K562 (cell line): ENCODE data around the gene PIEZO2. TPM values are rescaled to one million over a fixed set of nuclear protein-coding genes. Genes with fewer than 3 reads are reported as not detected.

Source experiments
- ATAC-seq: fragments of 200-7000 bp; cut with Tn5 transposase; 3 replicates; pipeline ENCODE4 v1.9.1; 2020; ENCODE audit warnings: moderate library complexity
- BruUV-seq: library from RNA; stranded (reverse); fragments of 400-500 nt; replicated peaks from 2 replicates; lab custom pipeline; 2021; lab: Mats Ljungman, UMichigan
- CTCF ChIA-PET: fragments of 300-600 bp; formaldehyde crosslinking; extraction: SDS; loops from one replicate; lab custom pipeline; 2021; ENCODE audit warnings: low intra/inter-chr PET ratio; lab: Yijun Ruan, JAX
- POLR2A ChIA-PET: fragments of 300-600, 350-650 bp; sonication (Branson Sonifier 250); formaldehyde crosslinking; extraction: SDS; loops from one replicate; lab custom pipeline; 2021; ENCODE audit warnings: antibody characterized with exemption, inconsistent platforms; lab: Yijun Ruan, JAX
- DNase-seq, 4 experiments: peaks; one replicate each; pipeline versions ENCODE4 v3.0.0 to v3.0.0-alpha.2; 2011 to 2018; ENCODE audit warnings: low spot score in 3 of 4, mixed read lengths in 3 of 4; ENCODE audit errors: extremely low read depth in 1 of 4
- FAIRE-seq: peaks from 2 replicates; lab custom pipeline; 2011; peaks lifted over from hg19 to GRCh38; lab: Jason Lieb, UNC
- H2AFZ ChIP-seq: 2 replicates; pipeline ENCODE4 v1.6.0; 2011; ENCODE audit warnings: low read depth, low read length, control low read depth, inconsistent platforms
- H3K27ac ChIP-seq: fragments of 200-600 bp; 3 replicates; pipeline ENCODE4 v1.8.0; 2011; ENCODE audit warnings: low read depth, mild to moderate bottlenecking, control low read depth, inconsistent platforms, low read length, moderate library complexity, mixed read lengths; ENCODE audit errors: extremely low read depth
- H3K27me3 ChIP-seq, 2 experiments: fragments of 300-600 bp in 1 of 2; 2 replicates in 1 of 2; 3 replicates in 1 of 2; pipeline versions ENCODE4 v1.6.0 to v1.8.0; 2011; ENCODE audit warnings: inconsistent platforms in 2 of 2, low read length in 2 of 2, mild to moderate bottlenecking in 1 of 2, mixed read lengths in 1 of 2, moderate library complexity in 1 of 2; ENCODE audit not compliant: control insufficient read depth in 2 of 2, insufficient read depth in 2 of 2
- H3K36me3 ChIP-seq: fragments of 300-600 bp; 3 replicates; pipeline ENCODE4 v1.8.0; 2011; ENCODE audit warnings: mild to moderate bottlenecking, low read length, inconsistent platforms; ENCODE audit not compliant: control insufficient read depth, insufficient read depth
- H3K4me1 ChIP-seq, 2 experiments: fragments of 200-600 bp in 1 of 2; replicated peaks in 1 of 2; 2 replicates in 1 of 2; 3 replicates in 1 of 2; pipeline versions ENCODE4 v1.5.1 to v1.8.0; 2011; ENCODE audit warnings: inconsistent platforms in 2 of 2, low read length in 2 of 2, mild to moderate bottlenecking in 1 of 2, mixed read lengths in 1 of 2, moderate library complexity in 1 of 2; ENCODE audit not compliant: control insufficient read depth in 2 of 2, insufficient read depth in 2 of 2
- H3K4me2 ChIP-seq: 2 replicates; pipeline ENCODE4 v1.6.1; 2011; ENCODE audit warnings: low read length, control low read depth, inconsistent platforms, mixed read lengths; ENCODE audit not compliant: insufficient read depth
- H3K4me3 ChIP-seq: fragments of 200-600 bp; sonication (generic), shearing (Covaris generic); 2 replicates; pipeline ENCODE4 v1.5.1; 2016; ENCODE audit warnings: control low read depth, inconsistent platforms
- H3K79me2 ChIP-seq: fragments of 200-600 bp; 3 replicates; pipeline ENCODE4 v1.8.0; 2011; ENCODE audit warnings: low read length, inconsistent platforms; ENCODE audit not compliant: control insufficient read depth, insufficient read depth
- H3K9ac ChIP-seq, 2 experiments: 2 replicates each; pipeline versions ENCODE4 v1.6.0 to v1.6.1; 2011; ENCODE audit warnings: low read depth in 2 of 2, low read length in 2 of 2, control low read depth in 1 of 2, inconsistent platforms in 1 of 2, mild to moderate bottlenecking in 1 of 2, mixed read lengths in 1 of 2; ENCODE audit not compliant: insufficient read depth in 1 of 2
- H3K9me1 ChIP-seq: one replicate; pipeline ENCODE4 v1.6.0; 2011; ENCODE audit warnings: inconsistent platforms, mild to moderate bottlenecking, low read length, moderate library complexity; ENCODE audit not compliant: control insufficient read depth, insufficient read depth
- H3K9me3 ChIP-seq: replicated peaks from 2 replicates; pipeline ENCODE4 v1.5.1; 2011; ENCODE audit warnings: low read depth, low read length, inconsistent platforms; ENCODE audit not compliant: control insufficient read depth, insufficient read depth
- H4K20me1 ChIP-seq: replicated peaks from 2 replicates; pipeline ENCODE4 v1.6.1; 2011; ENCODE audit warnings: low read length, inconsistent platforms, mixed read lengths; ENCODE audit not compliant: control insufficient read depth, insufficient read depth
- ARID4B ChIP-seq: sonication (generic); formaldehyde crosslinking; IDR thresholded peaks from 2 replicates; pipeline ENCODE4 v1.8.0; 2022; ENCODE audit warnings: mild to moderate bottlenecking, missing genetic modification reagents
- CAMTA2 ChIP-seq: fragments of 250-450 bp; sonication (Bioruptor Pico); conservative IDR thresholded peaks from 2 replicates; pipeline ENCODE4 v1.5.1; 2022
- CREB5 ChIP-seq: fragments of 250-450 bp; sonication (Bioruptor Pico); IDR thresholded peaks from 2 replicates; pipeline ENCODE4 v1.5.0; 2020; ENCODE audit warnings: mild to moderate bottlenecking
- EHMT2 ChIP-seq: fragments of 450-650 bp; IDR thresholded peaks from 2 replicates; pipeline ENCODE4 v1.6.1; 2018; ENCODE audit warnings: antibody characterized with exemption
- GATAD2A ChIP-seq: fragments of 450-650 bp; IDR thresholded peaks from 2 replicates; pipeline ENCODE4 v1.6.1; 2017
- POLR2A ChIP-seq: fragments of 450-650 bp; conservative IDR thresholded peaks from 2 replicates; pipeline ENCODE4 v1.6.1; 2016
- TARDBP ChIP-seq: fragments of 450-650 bp; IDR thresholded peaks from 2 replicates; pipeline ENCODE4 v1.6.1; 2016
- TCF3 ChIP-seq: sonication (generic); formaldehyde crosslinking; IDR thresholded peaks from 2 replicates; pipeline ENCODE4 v1.4.0; 2020; ENCODE audit warnings: mild to moderate bottlenecking, missing genetic modification reagents
- ZNF165 ChIP-seq: fragments of 250-450 bp; sonication (Bioruptor Pico); IDR thresholded peaks from 2 replicates; pipeline ENCODE4 v1.4.0; 2020; ENCODE audit warnings: borderline replicate concordance
- ZNF431 ChIP-seq: sonication (generic); formaldehyde crosslinking; IDR thresholded peaks from 2 replicates; pipeline ENCODE4 v1.8.0; 2022; ENCODE audit warnings: mild to moderate bottlenecking, missing genetic modification reagents
- WGBS: fragments of 100-300 bp; shearing (Covaris generic); methylation state at CpG from one replicate; pipeline ENCODE4 v1.1.6; 2016; ENCODE audit warnings: low coverage, mixed read lengths; ENCODE audit not compliant: insufficient coverage; ENCODE audit errors: missing lambda C conversion rate; 5-methylcytosine and 5-hydroxymethylcytosine counted together
- in situ Hi-C: fragments of 300-500 bp; cut with MboI; formaldehyde crosslinking; loops from 4 replicates; pipeline ENCODE4 v1.15.0; 2018; ENCODE audit warnings: inconsistent platforms, mixed read lengths
- intact Hi-C: fragments of 100-400 bp; cut with micrococcal nuclease; formaldehyde crosslinking; loops from 2 replicates; pipeline ENCODE4 v1.14.2; 2022
- polyA plus RNA-seq, 8 experiments: library from polyadenylated mRNA; depleted of rRNA in 4 of 8; stranded (reverse) in 5 of 8; unstranded in 3 of 8; fragments of >200 nt; fragmentation: Nextera tagmentation in 2 of 8; fragmentation: Illumina TruSeq in 1 of 8; extraction: Ambion mirVana in 2 of 8; extraction: Trizol in 1 of 8; gene quantifications; 2 replicates each; pipeline versions ENCODE4 v1.2.1 to v1.2.3, GENCODE V29; 2011 to 2014; ENCODE audit warnings: inconsistent platforms in 1 of 8, missing spikeins in 1 of 8
- total RNA-seq, 7 experiments: library from RNA; depleted of rRNA in 6 of 7; stranded (reverse); fragments of >200 nt in 6 of 7; fragmentation: Illumina TruSeq in 2 of 7; extraction: Trizol in 2 of 7; gene quantifications; 2 replicates each; pipeline versions ENCODE4 v1.2.1 to v1.2.3, GENCODE V29; 2011 to 2021; ENCODE audit warnings: low replicate concordance in 1 of 7
- TF ChIP-seq, protein P1 (sequence below), 2 experiments: IDR thresholded peaks; 2 replicates each; pipeline ENCODE4 v1.6.1; 2011; ENCODE audit warnings: borderline replicate concordance in 1 of 2, control low read depth in 1 of 2, low read depth in 1 of 2, low read length in 1 of 2, mild to moderate bottlenecking in 1 of 2, mixed read lengths in 1 of 2, moderate library complexity in 1 of 2; ENCODE audit not compliant: insufficient read depth in 1 of 2, insufficient read length in 1 of 2, poor library complexity in 1 of 2, severe bottlenecking in 1 of 2; ENCODE audit errors: extremely low read depth in 1 of 2

PIEZO2 gene
- total and polyA plus RNA-seq, 9 of the 15 experiments (the other 6 are each of a cell fraction or from before 2014, with no cell fraction given) = 0.54 to 4.1 (median 2.0) TPM

- H3K4me2 ChIP-seq = no peak overlapping the region
- CTCF ChIA-PET = interaction anchor here (0.6 kb wide), 1 partner anchor 42 kb away, joined by 3 read pairs; no protein-coding TSS in a partner anchor
- no peak for TF ChIP-seq POLR2A
- no peak for TF ChIP-seq EHMT2
- TF ChIP-seq, protein P1, sequence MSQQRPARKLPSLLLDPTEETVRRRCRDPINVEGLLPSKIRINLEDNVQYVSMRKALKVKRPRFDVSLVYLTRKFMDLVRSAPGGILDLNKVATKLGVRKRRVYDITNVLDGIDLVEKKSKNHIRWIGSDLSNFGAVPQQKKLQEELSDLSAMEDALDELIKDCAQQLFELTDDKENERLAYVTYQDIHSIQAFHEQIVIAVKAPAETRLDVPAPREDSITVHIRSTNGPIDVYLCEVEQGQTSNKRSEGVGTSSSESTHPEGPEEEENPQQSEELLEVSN (IDR thresholded peaks at IDR 0.05; ENCODE audit: borderline replicate concordance in 1 of 2, extremely low read depth in 1 of 2, insufficient read depth in 1 of 2, insufficient read length in 1 of 2, low read depth in 1 of 2, low read length in 1 of 2, poor library complexity in 1 of 2, severe bottlenecking in 1 of 2) = no peak
- no peak for TF ChIP-seq CAMTA2
- TF ChIP-seq TARDBP = no peak
- TF ChIP-seq ARID4B = no peak
- TF ChIP-seq ZNF431 (CRISPR knock-in tag) = no peak
- TF ChIP-seq TCF3 (CRISPR knock-in tag) = no peak
- no peak for TF ChIP-seq CREB5 (CRISPR knock-in tag)
- TF ChIP-seq GATAD2A = no peak
- TF ChIP-seq ZNF165 = no peak
Observed at GRCh38 chr18:10726198-10727068, 422.9 kb downstream of the PIEZO2 start.

More at GRCh38 chr18:10726198-10727068, 422.9 kb downstream of the PIEZO2 start:
- ATAC-seq (0 out of 3 replicates have a peak, but pooled peaks have one; percentile 30), DNase-seq (no peak), FAIRE-seq (no peak)
- no peaks in the 10 kb centered on the region for H3K9me3 ChIP-seq
- intact Hi-C loops (no loop called here), in situ Hi-C loops (no loop called here)
- H4K20me1 ChIP-seq = 0 out of 2 replicates have a peak, but pooled peaks cover 3% of the 10 kb centered on the region
- no TSS peak for BruUV-seq
- no peak overlapping the region for H2AFZ ChIP-seq
- no peaks in the 10 kb centered on the region for H3K9me1 ChIP-seq
- H3K27me3 ChIP-seq = peaks cover 29 to 44% of the 10 kb centered on the region in 2 experiments
- no peaks in the 10 kb centered on the region for H3K36me3 ChIP-seq
- no peaks in the 10 kb centered on the region for H3K79me2 ChIP-seq
- H3K9ac ChIP-seq = no peak overlapping the region
- no peak overlapping the region for H3K27ac ChIP-seq
- H3K4me1 ChIP-seq = peaks cover 0 to 12% of the 10 kb centered on the region in 2 experiments; a peak in 2 of 5 replicates
- POLR2A ChIA-PET = no interaction called here
- WGBS = 11% methylated on average over 54 of the region's 67 CpGs
- no peak overlapping the region for H3K4me3 ChIP-seq
